HEK293 (cell line): ENCODE results near the gene SYPL2.

Source experiments
- CTCF ChIA-PET: fragments of 350-600 bp; formaldehyde crosslinking; extraction: SDS; loops from one replicate; lab custom pipeline; 2021; ENCODE audit warnings: antibody characterized with exemption; lab: Yijun Ruan, JAX
- POLR2A ChIA-PET: fragments of 300-600 bp; formaldehyde crosslinking; extraction: SDS; loops from one replicate; lab custom pipeline; 2020; ENCODE audit warnings: antibody characterized with exemption, inconsistent platforms; lab: Yijun Ruan, JAX
- H3K27ac ChIP-seq: fragments of 200-500 bp; sonication (Bioruptor generic); 2 replicates; pipeline ENCODE4 v1.5.1; 2014; ENCODE audit warnings: low read depth, low read length, control low read depth, inconsistent platforms; ENCODE audit errors: extremely low read depth
- H3K36me3 ChIP-seq, 2 experiments: fragments of 200-500 bp in 1 of 2; sonication (Bioruptor generic) in 1 of 2; 1 replicate in 1 of 2; 2 replicates in 1 of 2; pipeline ENCODE4 v1.5.1; 2014 to 2017; ENCODE audit warnings: inconsistent platforms in 2 of 2, low read length in 2 of 2; ENCODE audit not compliant: control insufficient read depth in 2 of 2, insufficient read depth in 1 of 2
- H3K4me1 ChIP-seq: fragments of 200-500 bp; sonication (Bioruptor generic); 2 replicates; pipeline ENCODE4 v1.5.1; 2014; ENCODE audit warnings: mild to moderate bottlenecking, low read length, inconsistent platforms; ENCODE audit not compliant: control insufficient read depth, insufficient read depth
- H3K4me3 ChIP-seq: 2 replicates; pipeline ENCODE4 v1.5.1; 2011; ENCODE audit warnings: low read depth, mild to moderate bottlenecking, control low read depth, low read length, moderate library complexity
- H3K9me3 ChIP-seq: fragments of 200-500 bp; sonication (Bioruptor generic); 2 replicates; pipeline ENCODE4 v1.5.1; 2014; ENCODE audit warnings: low read depth, low read length, inconsistent platforms; ENCODE audit not compliant: control insufficient read depth, insufficient read depth
- CTCF ChIP-seq: fragments of 450-650 bp; formaldehyde crosslinking; IDR thresholded peaks from 2 replicates; pipeline ENCODE4 v1.5.1; 2016; ENCODE audit warnings: missing biosample characterization, missing genetic modification characterization
- GLIS1 ChIP-seq: fragments of 450-650 bp; formaldehyde crosslinking; IDR thresholded peaks from 2 replicates; pipeline ENCODE4 v1.5.1; 2016; ENCODE audit warnings: missing biosample characterization, missing genetic modification characterization
- HIC1 ChIP-seq: fragments of 450-650 bp; formaldehyde crosslinking; IDR thresholded peaks from 2 replicates; pipeline ENCODE4 v1.5.1; 2016; ENCODE audit warnings: missing biosample characterization, missing genetic modification characterization
- KLF17 ChIP-seq: fragments of 450-650 bp; formaldehyde crosslinking; IDR thresholded peaks from 2 replicates; pipeline ENCODE4 v1.5.1; 2016; ENCODE audit warnings: missing biosample characterization, missing genetic modification characterization
- MZF1 ChIP-seq: fragments of 450-650 bp; formaldehyde crosslinking; IDR thresholded peaks from 2 replicates; pipeline ENCODE4 v1.5.1; 2017; ENCODE audit warnings: missing biosample characterization, missing genetic modification characterization, borderline replicate concordance
- PRDM6 ChIP-seq: fragments of 450-650 bp; formaldehyde crosslinking; IDR thresholded peaks from 2 replicates; pipeline ENCODE4 v1.5.1; 2017; ENCODE audit warnings: missing biosample characterization, missing genetic modification characterization
- SCRT1 ChIP-seq: fragments of 450-650 bp; formaldehyde crosslinking; IDR thresholded peaks from 2 replicates; pipeline ENCODE4 v1.5.1; 2016; ENCODE audit warnings: missing biosample characterization, missing genetic modification characterization, borderline replicate concordance
- SCRT2 ChIP-seq: fragments of 450-650 bp; formaldehyde crosslinking; IDR thresholded peaks from 2 replicates; pipeline ENCODE4 v1.5.1; 2016; ENCODE audit warnings: missing biosample characterization, missing genetic modification characterization
- ZBTB8A ChIP-seq: fragments of 450-650 bp; formaldehyde crosslinking; IDR thresholded peaks from 2 replicates; pipeline ENCODE4 v1.5.1; 2016; ENCODE audit warnings: missing biosample characterization, missing genetic modification characterization
- ZIC2 ChIP-seq: fragments of 450-650 bp; formaldehyde crosslinking; IDR thresholded peaks from 2 replicates; pipeline ENCODE4 v1.5.1; 2016; ENCODE audit warnings: missing biosample characterization, missing genetic modification characterization
- ZNF121 ChIP-seq: fragments of 450-650 bp; formaldehyde crosslinking; IDR thresholded peaks from 2 replicates; pipeline ENCODE4 v1.5.1; 2016; ENCODE audit warnings: missing biosample characterization, missing genetic modification characterization
- ZNF157 ChIP-seq: fragments of 450-650 bp; formaldehyde crosslinking; IDR thresholded peaks from 2 replicates; pipeline ENCODE4 v1.5.1; 2016; ENCODE audit warnings: missing biosample characterization, missing genetic modification characterization
- ZNF18 ChIP-seq: fragments of 450-650 bp; formaldehyde crosslinking; IDR thresholded peaks from 2 replicates; pipeline ENCODE4 v1.5.1; 2016; ENCODE audit warnings: missing biosample characterization, missing genetic modification characterization
- ZNF274 ChIP-seq, 2 experiments: fragments of 200-500 bp in 1 of 2; fragments of 450-650 bp in 1 of 2; sonication (Bioruptor generic) in 1 of 2; formaldehyde crosslinking in 1 of 2; IDR thresholded peaks; 2 replicates each; pipeline versions ENCODE4 v1.5.1 to v1.6.1; 2014 to 2016; ENCODE audit warnings: borderline replicate concordance in 1 of 2, inconsistent platforms in 1 of 2, low read length in 1 of 2, missing biosample characterization in 1 of 2, missing genetic modification characterization in 1 of 2
- ZNF426 ChIP-seq: fragments of 450-650 bp; formaldehyde crosslinking; IDR thresholded peaks from 2 replicates; pipeline ENCODE4 v1.5.1; 2017; ENCODE audit warnings: missing biosample characterization, missing genetic modification characterization, mild to moderate bottlenecking, inconsistent platforms, moderate library complexity
- ZNF473 ChIP-seq: fragments of 450-650 bp; formaldehyde crosslinking; IDR thresholded peaks from 2 replicates; pipeline ENCODE4 v1.5.1; 2017; ENCODE audit warnings: missing biosample characterization, missing genetic modification characterization
- ZNF48 ChIP-seq: fragments of 450-650 bp; formaldehyde crosslinking; IDR thresholded peaks from 2 replicates; pipeline ENCODE4 v1.5.1; 2016; ENCODE audit warnings: missing biosample characterization, missing genetic modification characterization
- ZNF488 ChIP-seq: fragments of 450-650 bp; formaldehyde crosslinking; IDR thresholded peaks from 2 replicates; pipeline ENCODE4 v1.5.1; 2016; ENCODE audit warnings: missing biosample characterization, missing genetic modification characterization
- ZNF548 ChIP-seq: fragments of 450-650 bp; formaldehyde crosslinking; IDR thresholded peaks from 2 replicates; pipeline ENCODE4 v1.5.1; 2016; ENCODE audit warnings: missing biosample characterization, missing genetic modification characterization
- ZNF558 ChIP-seq: fragments of 450-650 bp; formaldehyde crosslinking; IDR thresholded peaks from 2 replicates; pipeline ENCODE4 v1.5.1; 2016; ENCODE audit warnings: missing biosample characterization, missing genetic modification characterization
- ZNF580 ChIP-seq: fragments of 450-650 bp; formaldehyde crosslinking; IDR thresholded peaks from 2 replicates; pipeline ENCODE4 v1.5.1; 2016; ENCODE audit warnings: missing biosample characterization, missing genetic modification characterization
- ZNF629 ChIP-seq: fragments of 450-650 bp; formaldehyde crosslinking; IDR thresholded peaks from 2 replicates; pipeline ENCODE4 v1.5.1; 2017; ENCODE audit warnings: missing biosample characterization, missing genetic modification characterization
- ZNF768 ChIP-seq: fragments of 450-650 bp; formaldehyde crosslinking; IDR thresholded peaks from 2 replicates; pipeline ENCODE4 v1.5.1; 2018; ENCODE audit warnings: missing biosample characterization, mild to moderate bottlenecking, missing genetic modification characterization
- ZNF777 ChIP-seq: fragments of 450-650 bp; formaldehyde crosslinking; IDR thresholded peaks from 2 replicates; pipeline ENCODE4 v1.5.1; 2017; ENCODE audit warnings: missing biosample characterization, missing genetic modification characterization, borderline replicate concordance
- ZNF792 ChIP-seq: fragments of 450-650 bp; formaldehyde crosslinking; IDR thresholded peaks from 2 replicates; pipeline ENCODE4 v1.5.1; 2016; ENCODE audit warnings: missing biosample characterization, missing genetic modification characterization
- ZNF830 ChIP-seq: fragments of 450-650 bp; IDR thresholded peaks from 2 replicates; pipeline ENCODE4 v1.5.0; 2018; ENCODE audit warnings: missing biosample characterization, missing genetic modification characterization, low read depth, mild to moderate bottlenecking, moderate library complexity

Gene SYPL2

GRCh38 chr1:109490934-109491302 is 24.6 kb downstream of the SYPL2 start:
- Histone ChIP-seq H3K9me3 (no peaks in the 10 kb centered on the region), H3K4me3 (no peak overlapping the region), H3K36me3 (peaks cover 0 to 64% of the 10 kb centered on the region in 2 experiments; a peak in 1 of 3 replicates), H3K27ac (no peak overlapping the region), H3K4me1 (no peaks in the 10 kb centered on the region)
- POLR2A ChIA-PET = interaction anchor here (1.5 kb wide), 1 partner anchor 42 kb away, joined by 7 read pairs; no protein-coding TSS in a partner anchor
- TF ChIP-seq ZIC2 (peak; percentile 16; the same call in 1 of the 2 replicates), GLIS1 (tag by site-specific recombination) (peak; percentile 48; the same call in 1 of the 2 replicates), ZNF48 (tag by site-specific recombination) (no peak), ZNF768 (no peak), ZNF629 (tag by site-specific recombination) (no peak), ZNF18 (no peak), ZNF473 (tag by site-specific recombination) (no peak), PRDM6 (tag by site-specific recombination) (no peak), ZNF488 (no peak), HIC1 (tag by site-specific recombination) (no peak), ZNF558 (no peak), ZNF274 (IDR thresholded peaks at IDR 0.05; ENCODE audit: low read length) (no peak), ZNF274 (tag by site-specific recombination; IDR thresholded peaks at IDR 0.05; ENCODE audit: borderline replicate concordance) (no peak)
- CTCF ChIA-PET = interaction anchor here (0.6 to 36.3 kb wide), 20 partner anchors 8 to 388 kb away, joined by 3 to 1152 read pairs (median 3); partner anchors contain the start of genes AMIGO1, ATXN7L2, GNAI3 and GPR61

GRCh38 chr1:109491372-109491771 is 25.0 kb downstream of the SYPL2 start:
- H3K9me3 ChIP-seq = no peaks in the 10 kb centered on the region
- TF ChIP-seq ZNF157 (tag by site-specific recombination) (no peak), ZNF830 (tag by site-specific recombination) (no peak), ZNF777 (no peak), ZNF792 (tag by site-specific recombination) (no peak), ZNF768 (no peak), SCRT2 (tag by site-specific recombination) (no peak), MZF1 (tag by site-specific recombination) (no peak), SCRT1 (tag by site-specific recombination) (no peak), ZNF121 (no peak), ZNF580 (no peak), ZNF548 (tag by site-specific recombination) (no peak), ZNF426 (tag by site-specific recombination) (no peak), KLF17 (no peak), ZNF48 (tag by site-specific recombination) (no peak), CTCF (tag by site-specific recombination) (no peak), ZBTB8A (tag by site-specific recombination) (no peak)

More at GRCh38 chr1:109491372-109491771, 25.0 kb downstream of the SYPL2 start:
- H3K27ac ChIP-seq = no peak overlapping the region
- H3K36me3 ChIP-seq = peaks cover 0 to 64% of the 10 kb centered on the region in 2 experiments; a peak in 1 of 3 replicates
- no peaks in the 10 kb centered on the region for H3K4me1 ChIP-seq
- ChIA-PET POLR2A (interaction anchor here (1.5 kb wide), 1 partner anchor 41 kb away, joined by 7 read pairs; no protein-coding TSS in a partner anchor), CTCF (interaction anchor here (0.7 to 36.3 kb wide), 12 partner anchors 8 to 388 kb away, joined by 3 to 1152 read pairs (median 4); partner anchors contain the start of genes AMIGO1, ATXN7L2, GNAI3 and GPR61)
- no peak overlapping the region for H3K4me3 ChIP-seq
